Amniotic epithelial cell (primary cell): ENCODE measurements around the gene GNAS.
A peak's percentile ranks its signal among the peaks of the same experiment; 100 is the strongest.
"Not testable (repeated sequence)": the region's sequence is repeated elsewhere in the genome, so short reads cannot be mapped to it uniquely, and the experiment has no call there.

ENCODE experiments used
- DNase-seq: peaks from one replicate; pipeline ENCODE4 v3.0.0-alpha.2; 2010; ENCODE audit warnings: low read depth

GNAS gene

DNA sequence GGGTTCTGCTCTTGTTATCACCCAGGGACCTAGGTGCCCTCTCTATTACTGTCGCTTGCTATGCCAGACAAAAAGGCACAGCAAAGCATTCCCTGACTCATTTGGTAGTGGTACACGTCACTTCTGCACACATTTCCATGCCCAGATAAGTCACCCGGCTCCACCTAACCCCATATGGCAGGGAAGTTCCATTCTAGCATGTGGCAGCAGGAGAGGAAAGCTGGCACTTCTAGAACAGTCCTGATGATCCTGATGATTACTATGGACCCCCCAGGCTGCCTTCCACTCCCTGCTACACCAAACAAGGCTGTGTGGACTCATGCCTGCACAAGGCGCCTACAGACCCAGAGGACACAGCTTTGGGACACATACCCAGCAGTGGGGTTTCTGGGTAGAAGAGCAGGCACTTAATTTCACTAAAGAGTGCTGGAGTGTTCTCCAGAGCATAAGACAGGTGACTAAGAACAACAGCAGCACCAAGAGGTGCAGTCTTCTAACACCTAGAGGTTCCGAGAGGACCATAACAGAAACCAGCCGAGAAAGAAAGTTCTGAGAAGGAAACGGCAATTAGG lies 75.1 kb downstream of the GNAS start:
- no peak for DNase-seq

DNA sequence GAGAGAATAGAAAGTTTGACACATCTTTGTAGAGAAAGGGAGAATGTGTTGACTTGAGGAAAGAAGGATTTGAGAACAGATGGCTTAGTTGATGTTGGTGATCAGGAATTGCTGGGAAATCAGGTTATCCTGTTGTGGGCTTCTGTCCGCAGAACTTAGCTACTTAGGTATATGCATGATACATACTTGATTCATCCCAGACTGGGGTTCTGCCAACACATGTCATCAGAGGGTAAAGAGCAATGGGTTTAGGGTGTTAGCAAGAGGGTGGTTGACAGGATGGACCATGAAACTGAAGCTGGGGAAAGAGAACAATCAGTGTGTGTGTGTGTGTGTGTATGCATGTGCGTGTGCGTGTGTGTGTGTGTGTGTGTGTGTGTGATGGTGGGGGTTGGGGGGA lies 78.0 kb downstream of the GNAS start:
- no peak for DNase-seq

DNA sequence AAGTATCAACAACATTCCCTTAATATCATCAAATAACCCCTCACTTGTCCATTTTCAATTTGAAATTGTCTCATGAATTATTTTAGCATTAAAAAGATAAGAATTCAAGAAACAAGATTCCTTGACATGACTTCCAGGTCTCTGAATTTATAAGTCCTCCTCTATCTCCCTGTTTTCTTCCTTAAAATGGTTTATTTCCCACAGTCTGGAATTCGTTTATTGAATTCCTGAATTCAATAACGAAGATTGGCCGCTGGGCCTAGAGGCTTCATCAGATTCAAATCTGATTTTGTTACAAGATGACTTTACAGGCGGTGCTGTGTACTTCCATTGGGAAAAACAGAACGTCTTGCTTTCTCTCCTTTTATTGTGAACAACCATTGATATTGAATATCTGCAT lies 79.7 kb downstream of the GNAS start:
- DNase-seq = no peak

DNA sequence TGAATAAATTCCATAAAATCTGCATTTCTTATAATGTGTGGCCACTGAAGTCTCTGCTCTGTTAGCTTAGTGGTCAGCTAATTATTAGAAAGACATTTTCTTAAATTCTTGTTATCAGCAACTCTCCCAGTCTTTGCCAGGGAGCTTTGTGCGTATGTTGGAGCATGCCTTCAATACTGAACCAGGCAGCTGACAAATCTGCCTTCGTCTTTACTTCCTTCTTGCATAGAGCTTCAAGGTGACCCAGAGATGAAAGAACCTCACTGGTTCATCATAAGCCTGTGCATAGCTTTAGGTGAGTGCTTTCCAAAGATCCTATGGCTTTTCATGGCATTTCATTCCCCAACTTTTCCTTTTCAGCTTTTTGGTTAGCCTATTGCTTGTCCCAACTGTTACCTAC lies 85.6 kb downstream of the GNAS start:
- no peak for DNase-seq

DNA sequence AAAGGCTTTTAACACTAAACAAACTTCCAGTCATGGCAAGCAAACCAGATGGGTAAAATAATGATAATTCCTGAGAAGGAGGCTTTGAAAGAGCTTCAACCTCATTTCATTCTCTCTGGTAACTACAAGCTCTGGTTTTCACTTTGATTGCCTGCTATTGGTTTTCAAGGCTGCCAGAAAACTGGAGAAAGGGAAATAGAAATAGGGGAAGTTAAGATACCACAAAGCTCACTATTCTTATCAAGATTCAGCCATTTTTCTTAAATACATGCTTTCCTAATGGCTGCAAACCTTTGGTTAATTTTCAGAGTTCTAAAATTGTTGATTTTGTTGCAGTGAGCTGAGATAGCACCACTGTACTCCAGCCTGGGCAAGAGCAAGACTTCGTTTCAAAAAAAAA lies 86.0 kb downstream of the GNAS start:
- no peak for DNase-seq

DNA sequence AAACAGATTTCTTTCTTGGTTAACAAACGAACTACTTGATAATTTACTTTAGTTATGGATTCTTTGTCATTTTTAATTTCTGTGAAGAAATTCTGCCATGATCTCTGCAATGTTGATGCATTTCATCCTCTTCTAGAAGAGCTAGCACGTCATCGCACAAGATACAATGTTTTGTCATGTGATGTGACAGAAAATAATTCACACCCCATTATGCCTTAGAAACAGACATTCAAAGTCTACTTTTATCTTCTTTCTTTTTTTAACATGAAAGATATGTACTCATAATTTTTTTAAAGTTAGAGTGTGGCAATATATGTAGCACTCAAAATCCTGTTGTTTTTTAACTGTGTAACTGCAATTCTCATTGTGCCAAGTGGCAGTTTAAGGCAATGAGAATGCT lies 89.0 kb downstream of the GNAS start:
- no peak for DNase-seq

DNA sequence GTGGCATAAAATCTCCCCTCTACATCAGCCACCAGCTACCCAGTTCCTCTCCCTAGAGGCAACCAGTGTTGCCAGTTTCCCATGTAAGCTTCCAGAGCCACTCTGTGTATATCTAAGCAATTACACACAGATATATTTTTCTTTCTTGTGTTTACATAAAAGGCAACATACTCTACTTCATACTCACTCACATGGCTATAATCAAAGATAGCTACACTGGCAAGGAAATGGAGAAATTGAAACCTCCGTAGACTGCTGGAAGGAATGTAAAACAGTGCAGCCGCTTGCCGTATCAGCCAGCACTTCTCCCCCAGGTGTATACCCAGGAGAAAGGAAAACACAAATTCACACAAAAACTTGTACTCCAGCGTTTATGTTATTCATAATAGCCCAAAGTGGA lies 90.0 kb downstream of the GNAS start:
- DNase-seq = peak; percentile 7

DNA sequence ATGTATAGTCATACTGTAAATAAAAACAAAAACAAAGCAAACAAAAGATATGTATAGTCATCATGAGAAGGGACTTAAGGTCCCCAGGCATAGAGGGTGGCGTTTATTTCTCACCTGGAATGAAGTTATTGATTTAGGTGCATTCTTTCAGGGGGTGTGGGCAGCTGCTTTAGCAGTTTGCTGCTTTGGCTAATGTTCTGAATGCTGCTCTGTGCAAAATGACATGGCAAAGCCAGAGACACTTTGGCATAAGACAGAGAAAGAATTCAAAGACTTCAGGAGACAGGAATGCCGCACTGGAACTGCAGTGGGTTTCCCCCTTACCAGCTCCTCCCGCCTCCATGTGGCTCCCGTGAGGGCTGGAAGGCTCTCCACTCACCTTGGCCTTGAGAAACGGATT lies 92.1 kb downstream of the GNAS start:
- DNase-seq = no peak

DNA sequence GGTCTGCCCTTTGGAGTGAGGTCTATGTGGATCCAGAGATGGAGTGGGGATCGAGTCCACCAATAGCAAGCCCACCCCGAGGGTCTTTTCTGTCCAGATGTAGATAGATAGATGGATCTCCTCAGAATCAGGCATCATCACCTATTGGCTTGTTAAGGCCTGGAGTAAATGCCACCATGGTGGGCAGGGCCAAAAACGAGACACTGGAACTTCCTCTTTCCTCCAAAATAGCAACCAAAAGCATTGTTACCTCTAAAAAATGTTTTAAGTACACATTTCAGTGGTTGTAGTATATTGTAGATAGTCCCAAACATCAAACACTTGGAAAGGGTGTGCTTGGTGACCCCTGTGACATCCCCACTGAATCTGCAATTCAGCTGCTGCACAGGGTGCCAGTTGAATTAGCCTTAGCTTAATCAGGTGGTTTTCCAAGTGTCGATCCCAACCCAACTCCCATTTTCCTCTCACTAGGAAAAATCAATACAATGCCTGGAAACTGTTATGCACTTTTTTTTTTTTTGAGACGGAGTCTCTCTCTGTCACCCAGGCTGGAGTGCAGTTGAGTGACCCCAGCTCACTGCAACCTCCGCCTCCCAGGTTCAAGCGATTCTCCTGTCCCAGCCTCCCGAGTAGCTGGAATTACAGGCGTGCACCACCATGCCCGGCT lies 93.6 kb downstream of the GNAS start:
- no peak for DNase-seq

DNA sequence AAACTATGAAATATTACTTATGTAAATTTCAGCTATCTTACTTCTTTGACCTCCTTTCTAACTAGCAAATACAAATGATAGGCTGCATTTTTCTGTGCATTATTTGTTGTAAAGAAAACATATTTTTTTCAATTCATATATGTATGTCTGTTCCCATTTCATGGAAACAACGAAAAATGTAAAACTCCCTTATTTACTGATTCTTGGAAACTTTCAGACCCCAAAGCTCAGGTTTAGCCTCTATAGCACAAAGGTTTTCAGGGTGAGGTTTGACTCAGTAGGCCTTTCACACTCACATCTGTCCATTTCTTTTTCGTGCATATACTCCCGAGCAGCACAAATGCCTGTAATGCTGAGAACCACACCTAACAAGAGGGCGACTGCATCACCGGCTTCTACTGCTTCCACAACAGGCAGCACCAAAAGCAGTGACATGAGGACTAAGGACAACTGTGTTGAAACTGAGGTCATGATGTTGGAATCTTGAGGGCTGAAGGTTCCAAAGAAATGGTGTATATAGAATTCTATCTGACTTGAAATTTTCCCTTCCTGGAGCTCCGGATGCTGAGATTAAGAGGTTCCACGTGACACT lies 95.4 kb downstream of the GNAS start:
- DNase-seq = not testable (repeated sequence)

DNA sequence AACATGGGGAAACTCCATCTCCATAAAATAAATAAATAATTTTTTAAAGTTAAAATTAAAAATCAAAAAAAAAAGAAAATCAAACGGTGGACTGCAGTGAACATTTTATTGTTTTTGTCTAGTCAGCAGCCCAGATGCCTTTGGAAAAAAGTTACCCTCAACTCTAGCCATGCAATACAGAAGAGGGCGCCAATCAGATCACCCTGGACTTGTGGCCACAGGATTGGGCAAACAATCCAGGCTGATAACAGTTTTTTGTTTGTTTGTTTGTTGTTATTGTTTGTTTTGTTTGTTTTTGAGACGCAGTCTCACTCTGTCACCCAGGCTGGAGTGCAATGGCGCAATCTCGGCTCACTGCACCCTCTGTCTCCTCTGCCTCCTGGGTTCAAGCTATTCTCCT lies 98.1 kb downstream of the GNAS start:
- DNase-seq = peak; percentile 5

DNA sequence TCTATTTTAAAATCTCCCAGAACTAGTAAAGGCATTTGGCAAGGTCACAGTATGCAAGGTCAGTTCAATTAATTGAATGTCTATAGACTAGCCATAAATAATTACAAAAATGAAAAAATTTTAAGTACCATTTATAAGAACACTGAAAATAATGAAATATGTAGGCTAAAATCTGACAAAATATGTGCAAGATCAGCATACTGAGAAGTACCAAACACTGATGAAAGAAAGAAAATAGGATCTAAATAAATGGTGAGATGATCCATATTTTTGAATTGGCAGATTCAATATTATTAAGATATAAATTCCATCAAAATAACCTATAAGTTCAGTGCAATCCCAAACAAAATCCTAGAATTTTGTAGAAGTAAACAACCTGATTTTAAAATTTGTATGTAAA lies 100.5 kb downstream of the GNAS start:
- no peak for DNase-seq

DNA sequence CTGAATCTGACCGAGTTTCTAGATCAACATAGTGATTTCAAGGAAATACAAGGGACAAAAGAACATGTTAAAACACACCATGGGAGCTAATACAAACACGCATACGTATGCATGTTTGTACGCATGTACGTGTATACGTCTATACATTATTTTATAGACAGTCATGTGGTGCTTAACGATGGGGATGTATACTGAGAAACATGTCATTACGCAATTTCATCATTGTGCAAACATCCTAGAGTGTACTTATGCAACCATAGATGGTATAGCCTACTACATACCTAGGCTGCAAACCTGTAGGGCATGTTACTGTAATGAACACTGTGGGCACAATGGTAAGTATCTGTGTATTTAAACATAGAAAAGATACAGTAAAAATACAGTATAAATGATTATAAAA lies 103.6 kb downstream of the GNAS start:
- DNase-seq = no peak

DNA sequence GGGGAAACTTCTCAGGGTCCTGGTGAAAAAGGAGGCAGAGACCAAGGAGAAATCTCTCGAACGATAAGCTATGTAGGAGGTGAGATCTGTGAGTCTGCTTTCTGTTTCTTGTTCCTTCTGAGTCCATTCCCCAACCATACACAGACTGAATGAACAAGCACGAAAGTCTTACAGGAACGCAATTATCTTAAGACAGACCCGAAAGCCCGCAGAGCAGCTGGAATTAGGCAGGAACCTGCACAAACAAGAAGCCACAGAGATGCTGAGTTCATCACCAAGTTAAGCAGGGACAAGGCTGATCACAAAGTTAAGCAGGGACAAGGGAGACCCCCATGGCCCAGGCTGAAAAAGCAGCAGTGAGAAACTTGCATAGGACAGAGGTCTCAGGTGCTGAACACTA lies 107.1 kb downstream of the GNAS start:
- peak; percentile 66 for DNase-seq
